WERI-Rb-1 (cell line): Measurements from ENCODE around the gene NDFIP1.

Experiments
- DNase-seq: peaks from one replicate; pipeline ENCODE4 v3.0.0-alpha.2; 2020
- H3K27ac ChIP-seq: fragments of 250-450 bp; sonication (Bioruptor Pico); 2 replicates; pipeline ENCODE4 v1.5.1; 2020; ENCODE audit warnings: mild to moderate bottlenecking, moderate library complexity
- H3K27me3 ChIP-seq: fragments of 250-450 bp; sonication (Bioruptor Pico); 2 replicates; pipeline ENCODE4 v1.5.1; 2021; ENCODE audit warnings: mild to moderate bottlenecking, low read depth, moderate library complexity; ENCODE audit not compliant: insufficient read depth, severe bottlenecking
- H3K36me3 ChIP-seq: fragments of 250-450 bp; sonication (Bioruptor Pico); 2 replicates; pipeline ENCODE4 v1.5.1; 2020; ENCODE audit warnings: mild to moderate bottlenecking, moderate library complexity
- H3K4me3 ChIP-seq: 2 replicates; pipeline ENCODE4 v1.5.1; 2011; ENCODE audit warnings: low read depth, mild to moderate bottlenecking, control low read depth, low read length
- H3K9me3 ChIP-seq: fragments of 250-450 bp; sonication (Bioruptor Pico); 2 replicates; pipeline ENCODE4 v1.5.1; 2021; ENCODE audit warnings: mild to moderate bottlenecking, moderate library complexity; ENCODE audit not compliant: severe bottlenecking
- CTCF ChIP-seq: IDR thresholded peaks from 2 replicates; pipeline ENCODE4 v1.5.1; 2011; ENCODE audit warnings: low read depth, mild to moderate bottlenecking, control low read depth, inconsistent platforms, low read length

Gene NDFIP1

GRCh38 chr5:142200387-142200786 lies 91.8 kb downstream of the NDFIP1 start:
- Histone ChIP-seq H3K4me3 (no peak overlapping the region), H3K9me3 (no peaks in the 10 kb centered on the region), H3K36me3 (no peaks in the 10 kb centered on the region), H3K27me3 (no peaks in the 10 kb centered on the region), H3K27ac (no peak overlapping the region)
- no peak for DNase-seq
- no peak for TF ChIP-seq CTCF

- H3K9me3 ChIP-seq: no peaks in the 10 kb centered on the region
- H3K27ac ChIP-seq: no peak overlapping the region
- H3K36me3 ChIP-seq: no peaks in the 10 kb centered on the region
- DNase-seq: no peak
- H3K4me3 ChIP-seq: no peak overlapping the region
- no peak for TF ChIP-seq CTCF
- H3K27me3 ChIP-seq: no peaks in the 10 kb centered on the region
Observed at GRCh38 chr5:142201471-142201887, 92.9 kb downstream of the NDFIP1 start.

GRCh38 chr5:142202282-142202681 lies 93.7 kb downstream of the NDFIP1 start:
- H3K9me3 ChIP-seq: no peaks in the 10 kb centered on the region
- no peak overlapping the region for H3K27ac ChIP-seq
- no peaks in the 10 kb centered on the region for H3K27me3 ChIP-seq
- no peaks in the 10 kb centered on the region for H3K36me3 ChIP-seq
- no peak for DNase-seq
- TF ChIP-seq CTCF: no peak
- no peak overlapping the region for H3K4me3 ChIP-seq
